ENCODE results near the gene ARHGAP44. TPM values are rescaled to one million over a fixed set of nuclear protein-coding genes. Genes with fewer than 3 reads are reported as not detected.

The ARHGAP44 gene
- polyA plus RNA-seq, 1 experiment: 0.40 TPM

DNA sequence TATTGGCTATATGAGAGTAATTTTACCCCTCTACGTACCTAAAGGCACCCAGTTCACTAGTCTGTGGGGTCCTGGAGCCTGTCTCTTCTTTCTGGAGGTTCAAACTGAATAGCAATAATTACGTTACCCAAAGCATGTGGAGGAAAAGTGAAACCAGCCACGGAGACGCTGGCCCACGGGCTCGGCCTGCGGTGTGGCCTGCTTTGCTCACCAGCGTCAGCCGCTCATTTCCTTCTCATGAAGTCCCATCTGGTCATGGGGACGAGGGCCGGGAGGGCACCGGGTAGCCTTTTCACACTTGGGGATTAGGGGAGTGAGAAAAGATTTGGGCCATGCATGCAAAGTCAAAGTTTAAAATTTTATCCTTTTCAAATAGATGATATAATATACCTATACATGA is 201.6 kb downstream of the ARHGAP44 start:
- TF ChIP-seq CTCF (IDR thresholded peaks at IDR 0.05; ENCODE audit: insufficient read depth, low read depth, low read length): no peak
- Histone ChIP-seq H3K4me3 (ENCODE audit: low read depth, low read length) (no peak overlapping the region), H3K36me3 (ENCODE audit: control insufficient read depth, insufficient read depth, low read length) (peaks cover 31% of the 10 kb centered on the region), H3K27me3 (ENCODE audit: control insufficient read depth, insufficient read depth, low read length) (no peaks in the 10 kb centered on the region)
- ChIA-PET POLR2A (no interaction called here), CTCF (interaction anchor here (1.2 kb wide), 1 partner anchor 12 kb away, joined by 6 read pairs; no protein-coding TSS in a partner anchor)
- DNase-seq (ENCODE audit: low read depth): no peak

DNA sequence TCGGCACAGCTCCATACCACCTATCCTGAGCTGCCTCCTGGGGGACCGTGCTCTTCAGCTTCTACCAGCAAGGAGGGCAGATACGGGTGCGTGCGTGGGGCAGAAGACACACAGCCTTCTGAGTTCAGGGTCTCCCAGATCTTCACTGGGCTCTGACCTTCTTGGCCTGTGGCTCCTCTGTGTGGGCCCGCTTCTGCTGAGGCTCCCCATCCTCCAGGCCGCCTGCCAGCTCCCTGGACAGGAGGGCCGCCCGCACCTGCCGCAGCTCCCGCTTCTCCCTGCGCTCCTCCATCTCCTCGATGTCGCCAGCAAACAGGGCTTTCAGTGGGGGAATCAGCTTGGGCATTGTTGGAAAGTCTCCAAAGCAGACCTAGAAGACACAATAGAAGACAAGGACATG is 203.4 kb downstream of the ARHGAP44 start:
- Histone ChIP-seq H3K27me3 (ENCODE audit: control insufficient read depth, insufficient read depth, low read length) (no peaks in the 10 kb centered on the region), H3K36me3 (ENCODE audit: control insufficient read depth, insufficient read depth, low read length) (peaks cover 42% of the 10 kb centered on the region), H3K4me3 (ENCODE audit: low read depth, low read length) (no peak overlapping the region)
- ChIA-PET POLR2A (no interaction called here), CTCF (interaction anchor here (2.0 kb wide), 1 partner anchor 11 kb away, joined by 10 read pairs; no protein-coding TSS in a partner anchor)
- TF ChIP-seq CTCF (IDR thresholded peaks at IDR 0.05; ENCODE audit: insufficient read depth, low read depth, low read length): no peak
- DNase-seq (ENCODE audit: low read depth): no peak

- no peak for TF ChIP-seq CTCF (IDR thresholded peaks at IDR 0.05; ENCODE audit: insufficient read depth, low read depth, low read length)
- no peak for DNase-seq (ENCODE audit: low read depth)
- H3K36me3 ChIP-seq (ENCODE audit: control insufficient read depth, insufficient read depth, low read length): peaks cover 46% of the 10 kb centered on the region
- no peak overlapping the region for H3K4me3 ChIP-seq (ENCODE audit: low read depth, low read length)
- ChIA-PET POLR2A (no interaction called here), CTCF (interaction anchor here (2.0 kb wide), 1 partner anchor 10 kb away, joined by 10 read pairs; no protein-coding TSS in a partner anchor)
- H3K27me3 ChIP-seq (ENCODE audit: control insufficient read depth, insufficient read depth, low read length): no peaks in the 10 kb centered on the region
Observed at GRCh38 chr17:12993631-12994030, 204.3 kb downstream of the ARHGAP44 start.

GRCh38 chr17:12994341-12995074 is 205.2 kb downstream of the ARHGAP44 start:
- DNase-seq (ENCODE audit: low read depth): no peak
- ChIA-PET CTCF (interaction anchor here (0.7 to 1.1 kb wide), 2 partner anchors 8 to 327 kb away, joined by 3 read pairs; no protein-coding TSS in a partner anchor), POLR2A (no interaction called here)
- H3K27me3 ChIP-seq (ENCODE audit: control insufficient read depth, insufficient read depth, low read length): no peaks in the 10 kb centered on the region
- H3K4me3 ChIP-seq (ENCODE audit: low read depth, low read length): no peak overlapping the region
- H3K36me3 ChIP-seq (ENCODE audit: control insufficient read depth, insufficient read depth, low read length): peaks cover 50% of the 10 kb centered on the region
- no peak for TF ChIP-seq CTCF (IDR thresholded peaks at IDR 0.05; ENCODE audit: insufficient read depth, low read depth, low read length)

DNA sequence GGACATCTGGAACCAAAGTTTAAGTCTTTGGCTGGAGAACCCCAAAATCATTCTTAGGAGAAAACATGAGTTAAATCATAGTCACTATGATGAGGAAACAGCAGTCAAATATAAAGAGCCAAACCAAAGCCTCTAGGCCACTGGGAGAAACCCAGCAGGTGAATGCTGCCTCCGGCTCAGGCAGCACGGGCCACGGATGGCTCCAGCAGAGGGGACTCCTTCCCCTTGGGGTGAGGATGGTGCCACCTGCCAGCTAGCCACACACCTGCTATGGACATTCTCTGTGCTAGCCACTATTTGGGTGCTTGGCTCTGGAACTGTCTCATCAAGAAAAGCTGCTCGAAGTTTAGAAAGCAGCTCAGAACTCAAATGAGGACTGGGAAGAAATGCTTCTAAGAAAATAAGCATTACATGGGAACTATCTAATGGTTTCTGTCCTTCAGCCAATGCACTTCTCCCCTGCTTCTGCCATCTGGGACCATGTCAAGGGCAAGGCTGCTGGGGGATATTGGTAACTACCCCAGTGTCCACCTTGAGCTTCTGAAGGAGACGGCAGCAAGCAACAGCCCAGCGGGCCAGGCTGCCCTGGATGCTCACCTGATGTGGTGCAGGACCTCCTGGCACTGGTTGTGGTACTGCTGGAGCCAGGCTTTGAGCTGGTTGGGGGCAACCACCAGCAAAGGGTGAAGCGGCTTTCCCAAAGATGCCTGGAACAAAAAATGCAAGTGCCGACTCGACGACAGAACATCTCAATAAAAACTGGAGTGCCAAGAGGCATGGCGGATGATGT is 206.0 kb downstream of the ARHGAP44 start:
- POLR2A ChIA-PET: no interaction called here

More for the DNA sequence above, 206.0 kb downstream of the ARHGAP44 start:
- TF ChIP-seq CTCF (IDR thresholded peaks at IDR 0.05; ENCODE audit: insufficient read depth, low read depth, low read length): no peak
- DNase-seq (ENCODE audit: low read depth): no peak
- Histone ChIP-seq H3K27me3 (ENCODE audit: control insufficient read depth, insufficient read depth, low read length) (no peaks in the 10 kb centered on the region), H3K36me3 (ENCODE audit: control insufficient read depth, insufficient read depth, low read length) (peaks cover 55% of the 10 kb centered on the region), H3K4me3 (ENCODE audit: low read depth, low read length) (no peak overlapping the region)
- CTCF ChIA-PET: interaction anchor here (1.1 kb wide), 1 partner anchor 7 kb away, joined by 3 read pairs; no protein-coding TSS in a partner anchor

Measured in BJ (cell line).